ENCODE measurements around the gene ZNF682. TPM values are rescaled to one million over a fixed set of nuclear protein-coding genes. Genes with fewer than 3 reads are reported as not detected.
A peak's percentile ranks its signal among the peaks of the same experiment; 100 is the strongest.

ZNF682 gene
- total and polyA plus RNA-seq, 2 of the 13 experiments (the other 11 are each of a cell fraction or from before 2014, with no cell fraction given) = 2.0 to 7.2 TPM

GRCh38 chr19:20039203-20039723 lies at the start of gene ZNF682 (continued):
- TF ChIP-seq ZNF180 (CRISPR knock-in tag; IDR thresholded peaks at IDR 0.05; ENCODE audit: borderline replicate concordance, low read depth) (no peak), ZNF850 (CRISPR knock-in tag; conservative IDR thresholded peaks at IDR 0.05) (no peak), LBX2 (CRISPR knock-in tag; IDR thresholded peaks at IDR 0.05; ENCODE audit: borderline replicate concordance) (no peak), ZNF687 (CRISPR knock-in tag; IDR thresholded peaks at IDR 0.05) (peak; percentile 64), NFKBIZ (CRISPR knock-in tag; IDR thresholded peaks at IDR 0.05) (no peak), ZNF101 (CRISPR knock-in tag; IDR thresholded peaks at IDR 0.05; ENCODE audit: borderline replicate concordance, low read depth) (no peak), RBM39 (IDR thresholded peaks at IDR 0.05; ENCODE audit: low read depth, low read length, poor library complexity, severe bottlenecking) (peak; percentile 59), MLX (CRISPR knock-in tag; IDR thresholded peaks at IDR 0.05) (no peak), ZNF142 (CRISPR knock-in tag; IDR thresholded peaks at IDR 0.05) (no peak), FOXC1 (CRISPR knock-in tag; IDR thresholded peaks at IDR 0.05; ENCODE audit: borderline replicate concordance) (0 out of 2 replicates have a peak, but pooled peaks have one; percentile 48), ZNF430 (CRISPR knock-in tag; IDR thresholded peaks at IDR 0.05) (no peak), CHCHD3 (CRISPR knock-in tag; IDR thresholded peaks at IDR 0.05) (no peak), NR0B2 (CRISPR knock-in tag; IDR thresholded peaks at IDR 0.05) (no peak), ZNF589 (CRISPR knock-in tag; conservative IDR thresholded peaks at IDR 0.05) (no peak), ZNF775 (CRISPR knock-in tag; IDR thresholded peaks at IDR 0.05; ENCODE audit: borderline replicate concordance) (no peak), E2F5 (CRISPR knock-in tag; conservative IDR thresholded peaks at IDR 0.05) (peak; percentile 88), HNRNPUL1 (IDR thresholded peaks at IDR 0.05; ENCODE audit: low read depth, low read length) (no peak)

Measured in HepG2 (cell line).